HS-5 (cell line): ENCODE data around the gene AGPAT2.
"Not testable (repeated sequence)": the region's sequence is repeated elsewhere in the genome, so short reads cannot be mapped to it uniquely, and the experiment has no call there.

Experiments used
- DNase-seq: peaks from one replicate; pipeline ENCODE4 v3.0.0-alpha.2; 2012; ENCODE audit warnings: low read depth

The AGPAT2 gene

GRCh38 chr9:136645352-136645902, 41.8 kb downstream of the AGPAT2 start:
- no peak for DNase-seq

DNA sequence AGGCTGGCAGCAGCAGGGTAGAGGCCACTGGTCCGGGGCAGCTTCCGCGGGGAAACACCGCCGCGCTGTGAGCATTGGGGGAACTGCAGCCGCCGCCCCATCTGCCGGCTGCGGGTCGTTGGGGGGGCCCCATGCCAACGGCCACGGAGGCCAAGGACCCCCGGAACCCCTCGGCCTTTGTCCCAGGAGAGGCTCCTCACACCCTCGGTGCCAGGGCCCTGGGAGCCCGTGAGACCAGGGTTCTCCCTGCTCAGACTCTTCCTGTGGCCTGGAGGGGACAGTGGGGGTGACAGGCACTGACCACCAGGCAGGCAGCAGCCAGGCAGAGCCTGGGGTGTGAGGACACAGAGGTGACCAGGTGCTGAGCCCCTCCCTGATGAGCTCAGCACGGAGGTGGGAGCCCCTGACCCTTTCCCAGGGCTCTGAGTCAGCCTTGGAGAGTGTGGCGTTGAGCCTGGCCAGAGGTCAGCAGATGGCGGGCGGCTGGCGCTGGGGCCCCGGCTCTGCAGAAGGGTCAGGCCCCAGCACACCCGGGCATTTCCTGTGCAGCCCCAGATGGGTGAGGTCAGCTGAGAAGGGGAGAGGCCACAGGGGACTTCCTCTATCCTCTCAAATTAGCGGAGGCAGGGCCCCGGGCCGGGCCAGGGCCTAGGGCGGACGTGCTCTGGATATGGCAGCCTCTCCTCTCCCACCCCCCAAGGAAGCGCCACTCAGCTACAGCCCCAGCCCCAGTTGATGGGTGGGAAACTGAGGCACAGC, 42.5 kb downstream of the AGPAT2 start:
- no peak for DNase-seq

DNA sequence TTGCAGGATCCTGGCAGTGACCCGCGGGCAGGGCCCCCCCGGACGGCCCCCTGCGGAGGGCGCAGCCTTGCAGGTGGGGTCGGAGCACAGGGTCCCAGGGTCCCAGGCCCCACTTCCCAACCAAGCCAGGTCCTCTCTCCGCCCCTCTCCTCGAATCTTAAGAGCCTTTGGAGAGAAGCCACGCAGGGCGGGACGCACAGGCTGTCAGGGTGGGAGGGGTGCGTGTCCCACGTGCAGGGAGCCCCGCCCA, 43.0 kb downstream of the AGPAT2 start:
- DNase-seq = no peak

DNA sequence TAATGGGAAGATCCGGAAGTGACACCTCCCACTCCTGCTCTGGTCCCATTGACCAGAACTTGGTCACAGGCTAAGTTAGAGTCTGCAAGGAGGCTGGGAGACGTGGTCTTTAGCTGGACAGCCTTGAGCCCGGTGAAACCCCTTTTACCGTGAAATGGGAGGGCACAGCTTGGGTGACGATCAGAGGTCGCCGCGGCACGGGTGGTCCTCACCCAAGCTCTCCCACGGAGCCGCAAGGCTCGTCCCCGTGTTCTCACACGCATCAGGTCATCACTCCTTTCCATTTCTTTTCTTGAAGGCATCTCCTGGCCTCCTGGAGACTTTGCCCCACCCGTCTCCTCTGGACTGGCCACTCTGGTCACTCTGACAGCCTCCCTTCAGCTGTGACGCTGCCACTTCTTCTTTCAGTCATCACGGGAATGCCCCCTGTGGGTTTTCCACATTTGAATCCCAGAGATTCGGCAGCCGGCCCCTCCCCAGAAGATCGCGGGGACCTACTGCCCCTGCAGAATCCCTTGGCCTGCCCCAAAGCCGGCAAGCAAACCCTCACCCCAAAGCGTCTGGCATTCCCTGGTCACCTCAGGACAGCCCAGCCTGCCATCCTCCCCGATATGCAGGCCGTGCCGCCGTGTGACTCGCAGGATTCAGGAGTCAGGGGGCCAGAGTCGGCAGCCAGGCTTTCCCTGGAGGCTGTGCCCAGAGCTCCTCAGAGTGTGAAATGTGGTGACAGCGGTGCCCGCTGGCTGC, 43.5 kb downstream of the AGPAT2 start:
- DNase-seq = no peak

- no peak for DNase-seq
Measured at GRCh38 chr9:136642439-136642921, 44.8 kb downstream of the AGPAT2 start.

DNA sequence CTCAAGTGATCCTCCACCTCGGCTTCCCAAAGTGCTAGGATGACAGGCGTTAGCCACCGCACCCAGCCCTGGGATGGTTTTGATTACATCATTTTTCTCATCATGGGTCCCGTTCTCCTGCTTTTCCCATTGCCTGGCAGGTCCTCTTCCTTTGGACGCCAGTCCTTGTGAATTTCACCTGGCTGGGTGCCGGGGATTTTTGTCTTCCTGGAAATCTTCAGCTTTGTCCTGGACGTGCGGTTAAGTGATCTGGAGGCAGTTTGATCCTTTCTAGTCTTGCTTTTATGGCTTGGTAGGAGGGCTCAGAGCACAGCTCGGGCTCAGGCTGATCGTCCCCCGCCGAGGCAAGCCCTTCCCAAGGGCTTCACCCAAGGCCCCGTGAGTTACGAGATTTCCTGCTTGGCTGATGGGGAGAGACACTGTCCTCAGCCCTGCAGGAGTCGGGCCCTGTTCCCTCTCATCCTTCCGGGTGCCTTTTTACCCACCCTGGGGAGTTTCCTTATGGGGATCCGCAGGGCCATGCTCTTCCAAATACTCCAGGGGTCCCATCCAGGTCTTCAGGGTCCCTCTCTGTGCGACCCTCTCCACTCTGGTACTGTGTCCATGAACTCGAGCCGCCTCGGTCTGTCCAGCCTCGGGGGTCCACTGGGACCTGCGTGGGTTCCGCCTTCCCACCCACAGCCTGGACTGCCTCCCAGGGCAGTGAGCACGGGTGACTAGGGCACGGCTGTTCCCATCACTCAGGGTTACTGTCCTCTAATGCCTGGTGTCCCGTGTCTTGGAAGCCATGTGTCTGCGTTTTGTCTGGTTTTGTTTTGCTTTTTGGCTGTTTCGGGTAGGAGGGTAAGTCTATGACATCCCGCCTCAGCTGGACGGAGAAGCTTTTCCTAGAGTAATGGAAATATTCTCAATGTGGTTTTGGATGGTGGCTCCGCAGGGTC, 46.8 kb downstream of the AGPAT2 start:
- no peak for DNase-seq

- no peak for DNase-seq
Measured at GRCh38 chr9:136634904-136635303, 52.4 kb downstream of the AGPAT2 start.

GRCh38 chr9:136632491-136633106, 54.7 kb downstream of the AGPAT2 start:
- DNase-seq = not testable (repeated sequence)

- DNase-seq = not testable (repeated sequence)
Measured at GRCh38 chr9:136632072-136632471, 55.2 kb downstream of the AGPAT2 start.

DNA sequence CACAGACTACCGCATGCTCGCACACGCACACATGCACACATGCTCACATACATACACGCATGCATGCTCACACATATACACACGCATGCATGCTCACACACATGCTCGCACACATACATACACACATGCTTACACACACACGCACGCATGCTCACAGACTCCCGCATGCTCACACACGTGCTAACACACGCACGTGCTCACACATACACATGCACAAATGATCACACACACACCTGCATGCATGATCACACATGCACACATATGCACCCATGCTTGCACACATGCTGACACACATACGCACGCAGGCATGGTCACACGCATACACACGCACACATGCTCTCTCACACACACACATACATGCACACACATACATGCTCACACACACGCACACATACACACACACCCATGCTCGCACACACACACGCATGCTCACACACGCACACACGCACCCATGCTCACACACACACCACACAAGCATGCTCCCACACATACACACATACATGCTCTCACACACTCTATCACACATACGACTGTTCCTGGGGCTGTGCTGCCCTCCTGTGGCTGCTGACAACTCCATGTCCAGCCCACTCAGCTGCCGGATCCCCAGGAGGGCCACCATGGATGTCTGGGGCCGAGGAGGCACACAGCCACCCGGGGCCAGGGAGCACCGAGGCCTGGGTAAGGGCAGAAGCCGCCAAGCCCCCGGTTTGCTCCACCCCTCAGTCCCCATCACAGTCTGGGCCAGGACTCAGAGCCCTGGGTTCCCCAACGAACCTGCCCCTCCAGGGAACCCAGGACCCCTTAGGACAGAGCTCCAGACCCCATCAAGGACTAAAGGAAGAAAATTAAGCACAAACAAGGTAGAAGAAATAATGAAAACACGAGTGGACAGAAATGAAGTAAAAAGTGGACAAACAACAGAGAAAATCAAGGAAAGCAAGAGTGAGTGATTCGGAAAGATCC, 55.9 kb downstream of the AGPAT2 start:
- peak; percentile 33 for DNase-seq

DNA sequence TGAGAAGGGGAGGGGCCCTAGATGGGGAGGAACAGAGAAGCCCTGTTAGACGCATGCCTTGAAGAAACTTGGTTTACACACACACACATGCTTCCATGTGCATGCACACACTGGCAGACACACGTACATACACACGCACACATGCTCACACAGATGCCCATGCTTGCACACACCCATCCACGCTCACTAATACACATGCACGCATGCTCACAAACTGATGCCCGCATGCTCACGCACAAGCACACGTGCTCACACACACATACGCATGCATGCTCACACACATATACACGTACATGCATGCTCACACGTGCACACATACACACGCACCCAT, 56.6 kb downstream of the AGPAT2 start:
- DNase-seq = no peak

GRCh38 chr9:136629879-136630661, 57.2 kb downstream of the AGPAT2 start:
- DNase-seq = no peak

DNA sequence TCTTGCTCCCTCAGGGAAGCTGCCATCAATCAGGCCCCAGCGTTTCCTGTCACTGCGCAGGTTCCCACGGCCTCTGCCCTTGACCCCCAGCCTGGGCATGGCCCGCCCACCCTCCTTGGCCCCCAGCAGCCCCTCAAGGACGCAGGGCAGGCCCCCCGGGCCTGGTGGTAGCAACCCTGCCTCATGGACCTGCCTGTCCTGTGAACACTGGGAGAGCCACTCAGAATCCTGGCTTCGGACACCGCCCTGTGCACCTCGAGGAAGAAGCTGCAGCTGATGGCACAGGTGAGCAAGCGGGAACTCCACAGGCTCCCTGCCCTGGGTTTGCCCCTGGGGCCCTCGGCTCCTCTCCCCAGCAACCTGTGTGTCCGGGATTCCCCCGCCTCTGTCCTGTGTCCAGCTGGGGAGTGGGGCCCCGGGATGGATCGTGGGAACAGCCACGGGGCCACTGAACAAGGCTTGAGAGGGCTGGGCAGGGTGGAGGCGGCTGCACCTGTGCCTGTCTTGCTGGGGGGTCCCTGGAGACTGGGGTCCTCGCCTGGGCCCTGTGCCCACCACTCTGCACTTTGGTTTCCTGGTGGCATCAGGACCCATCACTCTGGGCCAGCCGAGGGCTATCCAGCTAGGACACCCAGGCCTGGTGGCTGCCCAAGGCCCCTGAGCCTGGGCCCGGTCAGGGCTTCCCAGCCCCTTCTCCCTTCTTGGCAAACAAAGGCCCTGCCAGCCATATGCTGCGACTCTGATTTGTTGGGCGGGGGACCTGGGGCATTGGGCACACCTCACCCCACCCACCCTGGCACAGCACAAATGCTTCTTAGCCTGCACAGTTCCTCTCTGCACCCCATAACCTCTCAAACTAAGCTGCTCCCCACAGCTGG, 58.0 kb downstream of the AGPAT2 start:
- DNase-seq = no peak

DNA sequence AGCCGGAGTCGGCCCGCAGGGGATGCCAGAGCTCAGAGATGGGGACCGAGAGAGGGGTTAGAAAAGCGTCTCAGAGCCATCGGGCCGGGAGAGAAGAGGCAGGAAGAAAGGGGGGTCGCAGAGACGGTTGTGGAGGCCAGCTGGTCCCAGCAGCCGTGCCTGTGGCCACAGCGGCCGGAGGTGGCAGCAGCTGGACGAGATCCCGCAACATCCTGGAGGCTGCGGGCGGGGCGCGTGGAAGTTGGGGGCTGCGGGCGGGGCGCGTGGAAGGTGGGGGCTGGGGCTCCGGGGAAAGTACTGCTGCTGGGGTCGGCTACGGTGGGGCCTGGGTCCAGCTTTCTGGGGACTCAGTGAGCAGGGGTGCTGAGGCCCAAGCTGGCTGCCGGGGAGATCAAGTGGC, 59.0 kb downstream of the AGPAT2 start:
- DNase-seq = no peak

- DNase-seq = no peak
Measured at GRCh38 chr9:136627703-136628102, 59.6 kb downstream of the AGPAT2 start.

DNA sequence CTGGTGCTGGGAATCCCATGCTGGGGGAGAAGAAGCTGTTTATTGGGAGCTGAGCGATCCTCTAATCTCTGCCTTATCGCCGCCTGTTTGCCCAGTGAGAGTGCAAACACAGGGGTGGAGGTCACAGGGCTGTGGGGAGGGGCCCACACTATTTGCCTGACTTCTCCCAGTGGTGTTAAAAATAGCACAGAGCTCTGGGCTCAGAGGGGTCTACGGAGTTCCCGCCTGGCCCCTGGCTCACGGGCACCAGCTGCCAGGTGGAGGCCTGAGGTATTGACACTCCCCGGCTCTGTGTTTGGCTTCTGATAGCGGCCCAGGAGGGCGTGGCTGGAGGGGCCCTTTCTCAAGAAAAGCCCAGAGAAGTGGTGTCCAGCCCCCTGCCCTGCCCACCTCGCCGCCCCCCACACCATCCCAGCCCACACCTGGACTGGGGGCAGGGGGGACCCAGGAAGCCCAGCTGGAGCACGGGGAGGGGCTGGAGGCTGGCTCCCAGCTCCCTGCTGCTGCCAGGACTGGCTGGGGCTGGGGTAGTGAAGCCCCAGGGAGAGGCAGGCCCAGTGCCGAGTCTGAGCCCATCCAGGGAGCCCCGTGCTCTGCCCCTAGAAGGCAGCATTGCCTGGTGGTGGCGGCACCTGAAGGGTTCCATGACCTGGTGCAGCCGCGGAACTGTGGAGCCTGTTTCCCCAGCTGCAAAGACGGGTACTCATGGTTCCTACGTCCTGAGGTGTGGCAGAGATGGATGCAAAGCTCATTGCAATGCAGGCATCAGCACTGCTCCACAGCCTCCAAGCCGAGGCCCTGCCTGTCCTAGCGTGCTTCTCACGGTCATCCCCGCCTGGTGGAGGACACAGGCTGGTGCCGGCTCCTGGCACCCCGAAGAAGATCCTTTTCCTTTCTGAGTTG, 60.3 kb downstream of the AGPAT2 start:
- no peak for DNase-seq

GRCh38 chr9:136626066-136626725, 61.1 kb downstream of the AGPAT2 start:
- no peak for DNase-seq
